Lower leg skin (tissue), 4 donors: ENCODE data around the gene TACR2. TPM values are rescaled to one million over a fixed set of nuclear protein-coding genes. Genes with fewer than 3 reads are reported as not detected.
"Not testable (repeated sequence)": the region's sequence is repeated elsewhere in the genome, so short reads cannot be mapped to it uniquely, and the experiment has no call there.

Experiments
- DNase-seq, 2 donors: peaks; one replicate each; pipeline ENCODE4 v3.0.0-alpha.2; 2019; ENCODE audit warnings: low spot score in 2 of 2
- H3K4me3 ChIP-seq: fragments of 200-600 bp; sonication (generic); 2 replicates; pipeline ENCODE4 v1.5.1; 2017; ENCODE audit warnings: mild to moderate bottlenecking, low read depth; ENCODE audit not compliant: poor library complexity, severe bottlenecking
- CTCF ChIP-seq, 3 donors: fragments of 450-650 bp; IDR thresholded peaks; one replicate each; pipeline ENCODE4 v1.5.1; 2016; ENCODE audit warnings: antibody characterized with exemption in 3 of 3, mild to moderate bottlenecking in 3 of 3, moderate library complexity in 2 of 3
- POLR2A ChIP-seq, 2 donors: fragments of 450-650 bp; IDR thresholded peaks; one replicate each; pipeline ENCODE4 v1.6.1; 2016 to 2017; ENCODE audit warnings: antibody characterized with exemption in 2 of 2, mild to moderate bottlenecking in 1 of 2, moderate library complexity in 1 of 2
- WGBS, 2 donors: methylation state at CpG; one replicate each; pipeline ENCODE4 v1.1.5; 2018; 5-methylcytosine and 5-hydroxymethylcytosine counted together
- intact Hi-C: fragments of 100-400 bp; cut with DNase I; formaldehyde crosslinking; loops from one replicate; pipeline ENCODE4 v1.15.0; 2023; ENCODE audit warnings: low total_unique reads
- total RNA-seq, 4 donors: library from RNA; depleted of rRNA; stranded (reverse); fragments of >200 nt; gene quantifications; one replicate each; pipeline ENCODE4 v1.1.0, GENCODE V29; 2016

The TACR2 gene
- total RNA-seq, 4 donors from 2014 or later: 0.29 to 1.8 (median 1.7) TPM; not detected in 1

DNA sequence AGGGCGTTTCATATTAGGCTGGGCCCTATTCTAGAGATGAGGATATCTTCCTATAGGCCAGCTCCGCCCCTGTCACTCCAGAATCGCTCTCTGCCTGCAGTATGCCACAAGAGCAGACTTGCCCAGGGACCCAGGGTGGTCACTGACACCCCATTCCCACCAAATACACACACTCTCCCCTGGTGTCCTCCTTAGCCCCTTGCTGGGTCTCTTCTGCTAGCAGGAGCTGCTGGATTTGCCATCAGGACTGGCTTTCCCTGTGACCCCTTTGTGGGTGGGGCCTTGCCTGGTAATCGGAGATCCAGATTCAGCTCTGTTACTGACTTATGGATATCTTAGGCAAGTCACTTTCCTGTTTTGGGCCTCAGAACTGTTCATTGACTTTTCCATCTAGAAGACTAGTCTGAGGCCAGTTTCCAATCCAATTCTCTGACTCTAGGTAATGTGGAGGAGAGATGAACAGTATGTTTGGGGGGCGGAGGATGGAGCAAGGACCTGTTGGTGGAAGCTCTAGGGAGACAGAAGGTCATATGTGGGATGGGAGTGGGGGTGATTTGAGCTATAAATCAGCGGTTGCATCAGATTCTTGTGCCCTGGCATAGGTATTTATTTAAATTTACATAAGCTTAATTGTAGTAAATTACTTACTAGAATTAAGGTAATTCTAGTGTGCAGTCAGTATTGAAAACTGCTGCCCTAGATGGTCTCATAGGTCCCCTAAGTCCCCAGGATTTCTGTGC is 36.1 kb upstream of the TACR2 start:
- TF ChIP-seq POLR2A (IDR thresholded peaks at IDR 0.05) (no peak), CTCF (IDR thresholded peaks at IDR 0.05) (no peak)
- intact Hi-C loops: no loop called here

GRCh38 chr10:69451784-69452251 is 35.1 kb upstream of the TACR2 start:
- no peak for DNase-seq
- no peak for TF ChIP-seq CTCF (IDR thresholded peaks at IDR 0.05)
- TF ChIP-seq POLR2A (IDR thresholded peaks at IDR 0.05): no peak
- H3K4me3 ChIP-seq: peak overlapping the region; percentile 24
- 20 to 23% methylated on average over 15 to 18 of the region's 38 CpGs for WGBS, 2 donors
- intact Hi-C loops: no loop called here

More for the DNA sequence above, 36.1 kb upstream of the TACR2 start:
- no peak for DNase-seq
- H3K4me3 ChIP-seq: no peak overlapping the region
- WGBS, 2 donors: 72 to 78% methylated on average over 6 of the region's 6 CpGs

GRCh38 chr10:69451209-69451783 is 34.6 kb upstream of the TACR2 start, which contains the start of gene TSPAN15:
TSS of gene TSPAN15 (plus strand) at chr10:69451465. CDS start at chr10:69451595, 130 bp downstream.
- 1 to 2% methylated on average over 24 to 43 of the region's 45 CpGs for WGBS, 2 donors
- H3K4me3 ChIP-seq: peak within 1 kb of the TSS; percentile 24
- TF ChIP-seq POLR2A (IDR thresholded peaks at IDR 0.05) (no peak), CTCF (IDR thresholded peaks at IDR 0.05) (no peak)
- peak; percentile 72 to 96 for DNase-seq
- intact Hi-C loops: no loop called here

DNA sequence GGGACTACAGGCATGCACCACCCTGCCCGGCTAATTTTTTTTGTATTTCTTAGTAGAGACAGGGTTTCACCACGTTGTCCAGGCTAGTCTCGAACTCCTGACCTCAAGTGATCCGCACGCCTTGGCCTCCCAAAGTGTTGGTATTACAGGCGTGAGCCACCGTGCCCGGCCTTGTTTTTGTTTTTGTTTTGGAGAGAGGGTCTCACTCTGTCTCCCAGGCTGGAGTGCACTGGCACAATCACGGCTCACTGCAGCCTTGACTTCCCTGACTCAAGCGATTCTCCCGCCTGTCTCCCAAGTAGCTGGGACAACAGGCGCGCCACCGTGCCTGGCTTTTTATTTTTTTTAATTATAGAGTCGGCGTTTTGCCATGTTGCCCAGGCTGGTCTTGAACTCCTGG is 33.7 kb upstream of the TACR2 start:
- intact Hi-C loops, H3K4me3 ChIP-seq, DNase-seq: not testable (repeated sequence)
- 87 to 90% methylated on average over 16 of the region's 16 CpGs for WGBS, 2 donors

GRCh38 chr10:69449841-69450240 is 33.1 kb upstream of the TACR2 start:
- TF ChIP-seq CTCF (IDR thresholded peaks at IDR 0.05) (peak in 1 of 3 donors; percentile 6), POLR2A (IDR thresholded peaks at IDR 0.05) (no peak)
- intact Hi-C loops: no loop called here
- DNase-seq: peak in 1 of 2 donors; percentile 58
- H3K4me3 ChIP-seq: no peak overlapping the region
- WGBS, 2 donors: 0 to 7% methylated on average over 1 of the region's 1 CpG

DNA sequence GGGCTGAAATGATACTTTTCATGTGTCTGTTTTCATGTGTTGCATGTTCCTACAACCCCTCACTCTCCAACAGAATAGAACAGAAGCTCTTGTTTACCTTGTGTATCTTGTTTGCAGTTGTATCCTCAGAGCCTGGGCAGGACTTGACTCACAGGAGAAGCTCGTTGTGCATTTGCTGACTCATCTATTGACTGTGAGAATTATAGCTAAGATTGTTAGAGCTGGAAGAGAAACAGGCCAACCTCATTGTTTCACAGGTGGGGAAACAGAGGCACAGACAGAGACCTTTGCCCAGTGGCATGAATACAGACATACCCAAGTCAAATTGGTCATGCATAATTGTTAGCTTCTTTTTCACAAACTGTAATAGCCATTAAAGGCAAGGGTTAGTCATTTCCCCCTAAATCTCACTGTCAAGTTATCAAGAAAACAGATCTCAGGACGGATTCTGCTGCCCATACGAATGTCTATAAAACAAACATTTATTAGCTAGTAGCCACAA is 30.0 kb upstream of the TACR2 start:
- intact Hi-C loops: no loop called here
- H3K4me3 ChIP-seq: no peak overlapping the region
- no peak for DNase-seq
- 45 to 52% methylated on average over 3 of the region's 3 CpGs for WGBS, 2 donors
- TF ChIP-seq POLR2A (IDR thresholded peaks at IDR 0.05) (no peak), CTCF (IDR thresholded peaks at IDR 0.05) (no peak)
